Measurements from ENCODE around the gene SH3RF2.

DNA sequence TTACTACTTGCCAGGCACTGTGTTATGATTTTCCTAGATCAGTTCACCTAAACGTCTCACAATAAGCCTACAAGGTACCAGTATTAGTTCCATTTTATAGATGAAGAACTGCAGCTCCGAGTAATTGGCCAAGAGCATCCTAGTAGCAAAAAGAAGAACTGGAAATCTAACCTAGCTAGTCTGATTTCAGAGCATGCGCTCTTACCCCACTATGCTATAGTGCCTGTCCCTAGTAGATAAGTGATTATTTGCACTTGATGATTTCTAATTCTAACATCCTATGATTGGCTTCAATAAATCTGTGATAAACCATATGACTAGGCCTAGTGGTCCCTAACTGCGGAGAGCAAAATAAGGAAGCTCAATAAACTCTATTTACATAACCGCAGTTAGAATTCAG, 176.1 kb downstream of the SH3RF2 start:
- TF ChIP-seq, protein P1, sequence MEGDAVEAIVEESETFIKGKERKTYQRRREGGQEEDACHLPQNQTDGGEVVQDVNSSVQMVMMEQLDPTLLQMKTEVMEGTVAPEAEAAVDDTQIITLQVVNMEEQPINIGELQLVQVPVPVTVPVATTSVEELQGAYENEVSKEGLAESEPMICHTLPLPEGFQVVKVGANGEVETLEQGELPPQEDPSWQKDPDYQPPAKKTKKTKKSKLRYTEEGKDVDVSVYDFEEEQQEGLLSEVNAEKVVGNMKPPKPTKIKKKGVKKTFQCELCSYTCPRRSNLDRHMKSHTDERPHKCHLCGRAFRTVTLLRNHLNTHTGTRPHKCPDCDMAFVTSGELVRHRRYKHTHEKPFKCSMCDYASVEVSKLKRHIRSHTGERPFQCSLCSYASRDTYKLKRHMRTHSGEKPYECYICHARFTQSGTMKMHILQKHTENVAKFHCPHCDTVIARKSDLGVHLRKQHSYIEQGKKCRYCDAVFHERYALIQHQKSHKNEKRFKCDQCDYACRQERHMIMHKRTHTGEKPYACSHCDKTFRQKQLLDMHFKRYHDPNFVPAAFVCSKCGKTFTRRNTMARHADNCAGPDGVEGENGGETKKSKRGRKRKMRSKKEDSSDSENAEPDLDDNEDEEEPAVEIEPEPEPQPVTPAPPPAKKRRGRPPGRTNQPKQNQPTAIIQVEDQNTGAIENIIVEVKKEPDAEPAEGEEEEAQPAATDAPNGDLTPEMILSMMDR (IDR thresholded peaks at IDR 0.05; ENCODE audit: borderline replicate concordance, extremely low read depth, low read length, poor library complexity, severe bottlenecking), result no peak
- TF ChIP-seq EZH2 (IDR thresholded peaks at IDR 0.05; ENCODE audit: borderline replicate concordance, low read depth, low read length, severe bottlenecking), result no peak

Data from DND-41 (cell line).